Calu3 (cell line): ENCODE results near the gene PDZD7. TPM values are rescaled to one million over a fixed set of nuclear protein-coding genes. Genes with fewer than 3 reads are reported as not detected.
"Not testable (repeated sequence)": the region's sequence is repeated elsewhere in the genome, so short reads cannot be mapped to it uniquely, and the experiment has no call there.

Experiments
- BruUV-seq: library from RNA; stranded (reverse); fragments of 400-500 nt; replicated peaks from 2 replicates; lab custom pipeline; 2021; lab: Mats Ljungman, UMichigan
- CTCF ChIA-PET: fragments of 300-600 bp; sonication (Branson Sonifier 250); formaldehyde crosslinking; loops from one replicate; lab custom pipeline; 2022; ENCODE audit warnings: antibody characterized with exemption; lab: Charles Lee
- DNase-seq: peaks from one replicate; pipeline ENCODE4 v3.0.0; 2022
- H3K27ac Mint-ChIP-seq: one replicate; pipeline ENCODE4 v1.8.0; 2022; ENCODE audit warnings: mixed read lengths; ENCODE audit not compliant: unreplicated experiment
- H3K27me3 Mint-ChIP-seq: one replicate; pipeline ENCODE4 v1.8.0; 2022; ENCODE audit warnings: mixed read lengths; ENCODE audit not compliant: unreplicated experiment
- H3K36me3 Mint-ChIP-seq: one replicate; pipeline ENCODE4 v1.8.0; 2022; ENCODE audit warnings: mild to moderate bottlenecking, moderate library complexity, mixed read lengths; ENCODE audit not compliant: insufficient read depth, unreplicated experiment
- H3K4me1 Mint-ChIP-seq: one replicate; pipeline ENCODE4 v1.8.0; 2022; ENCODE audit warnings: mild to moderate bottlenecking, low read depth, mixed read lengths; ENCODE audit not compliant: unreplicated experiment
- H3K4me3 Mint-ChIP-seq: one replicate; pipeline ENCODE4 v1.8.0; 2022; ENCODE audit warnings: mild to moderate bottlenecking, low read depth, moderate library complexity, mixed read lengths; ENCODE audit not compliant: unreplicated experiment
- H3K9me3 Mint-ChIP-seq: one replicate; pipeline ENCODE4 v1.8.0; 2022; ENCODE audit warnings: low read depth, mixed read lengths; ENCODE audit not compliant: unreplicated experiment
- CTCF ChIP-seq: fragments of 200-600 bp; IDR thresholded peaks from one replicate; pipeline ENCODE4 v1.8.0; 2022; ENCODE audit warnings: antibody characterized with exemption; ENCODE audit not compliant: unreplicated experiment
- intact Hi-C: fragments of 100-400 bp; cut with micrococcal nuclease; formaldehyde crosslinking; loops from one replicate; pipeline ENCODE4 v1.10.0; 2022; ENCODE audit not compliant: unreplicated experiment
- total RNA-seq: library from RNA; stranded (reverse); gene quantifications from 2 replicates; pipeline ENCODE4 v1.2.3, GENCODE V29; 2022

PDZD7 gene
- total RNA-seq, 1 experiment from 2014 or later = 1.3 TPM

DNA sequence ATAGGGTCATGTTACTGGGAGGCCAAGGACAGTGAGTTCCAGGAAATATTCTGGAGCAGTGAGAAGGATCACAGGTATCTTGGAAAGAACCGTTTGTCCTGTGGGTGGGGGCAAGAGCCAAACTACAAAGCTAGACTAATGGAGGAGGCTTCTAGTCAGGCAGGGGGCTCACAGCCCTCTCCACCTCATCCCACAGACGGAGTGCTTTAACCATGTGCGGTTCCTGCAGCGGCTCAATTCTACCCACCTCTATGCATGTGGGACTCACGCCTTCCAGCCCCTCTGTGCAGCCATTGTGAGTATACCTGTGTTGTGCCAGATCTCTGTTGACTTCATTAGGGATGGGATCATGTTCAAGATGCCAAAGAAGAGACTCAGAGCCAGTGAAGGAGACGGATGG is 53.5 kb downstream of the PDZD7 start:
- CTCF ChIA-PET = no interaction called here

DNA sequence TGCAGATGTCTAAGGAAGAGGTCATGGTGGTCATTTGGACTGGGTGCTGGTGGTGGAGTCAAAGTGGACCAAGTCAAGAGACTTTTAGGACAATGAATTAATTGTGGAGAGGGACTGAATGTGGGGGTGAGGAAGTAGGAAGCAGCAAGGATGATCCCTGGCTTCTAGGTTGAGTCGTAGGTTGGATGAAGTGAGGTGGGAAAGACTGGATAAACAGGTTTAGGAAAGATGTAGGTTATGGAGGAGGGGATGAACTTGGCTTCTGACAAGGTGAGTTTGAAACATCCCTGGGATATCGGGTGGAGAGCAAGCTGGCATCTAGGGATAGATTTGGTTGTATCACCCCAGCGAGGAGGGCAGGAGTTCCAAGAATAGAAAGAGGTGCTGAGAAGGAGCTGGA is 54.0 kb downstream of the PDZD7 start:
- DNase-seq = no peak
- no peaks in the 10 kb centered on the region for H3K27me3 Mint-ChIP-seq
- no peaks in the 10 kb centered on the region for H3K9me3 Mint-ChIP-seq
- BruUV-seq = no TSS peak
- H3K27ac Mint-ChIP-seq = no peak overlapping the region
- no peak overlapping the region for H3K4me3 Mint-ChIP-seq
- intact Hi-C loops = no loop called here
- H3K36me3 Mint-ChIP-seq = peaks cover 14% of the 10 kb centered on the region
- no peak for TF ChIP-seq CTCF
- peaks cover 13% of the 10 kb centered on the region for H3K4me1 Mint-ChIP-seq
- CTCF ChIA-PET = no interaction called here

More for the DNA sequence above, 53.5 kb downstream of the PDZD7 start:
- peaks cover 14% of the 10 kb centered on the region for H3K36me3 Mint-ChIP-seq
- no peak overlapping the region for H3K4me3 Mint-ChIP-seq
- DNase-seq = no peak
- no peaks in the 10 kb centered on the region for H3K9me3 Mint-ChIP-seq
- no peak for TF ChIP-seq CTCF
- H3K27ac Mint-ChIP-seq = no peak overlapping the region
- intact Hi-C loops = no loop called here
- H3K27me3 Mint-ChIP-seq = no peaks in the 10 kb centered on the region
- no TSS peak for BruUV-seq
- peaks cover 11% of the 10 kb centered on the region for H3K4me1 Mint-ChIP-seq

DNA sequence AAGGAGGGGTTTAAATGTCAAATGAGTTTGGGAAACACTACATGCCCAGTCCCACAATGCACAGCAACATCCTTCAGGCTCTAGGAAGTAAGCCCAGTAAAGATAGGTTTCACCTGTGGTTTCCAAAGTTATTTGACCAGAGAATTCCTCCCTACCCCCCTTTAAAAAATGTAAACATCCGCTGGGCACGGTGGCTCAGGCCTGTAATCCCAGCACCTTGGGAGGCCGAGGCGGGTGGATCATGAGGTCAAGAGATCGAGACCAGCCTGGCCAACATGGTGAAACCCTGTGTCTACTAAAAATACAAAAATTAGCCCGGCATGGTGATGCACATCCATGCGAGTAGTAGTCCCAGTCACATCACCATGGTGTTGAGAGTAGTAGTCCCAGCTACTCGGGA is 55.5 kb downstream of the PDZD7 start:
- intact Hi-C loops, H3K27ac Mint-ChIP-seq, BruUV-seq, DNase-seq, H3K9me3 Mint-ChIP-seq, H3K27me3 Mint-ChIP-seq, CTCF ChIA-PET, H3K4me3 Mint-ChIP-seq: not testable (repeated sequence)
- peaks cover 28% of the 10 kb centered on the region for H3K4me1 Mint-ChIP-seq
- H3K36me3 Mint-ChIP-seq = peaks cover 21% of the 10 kb centered on the region

DNA sequence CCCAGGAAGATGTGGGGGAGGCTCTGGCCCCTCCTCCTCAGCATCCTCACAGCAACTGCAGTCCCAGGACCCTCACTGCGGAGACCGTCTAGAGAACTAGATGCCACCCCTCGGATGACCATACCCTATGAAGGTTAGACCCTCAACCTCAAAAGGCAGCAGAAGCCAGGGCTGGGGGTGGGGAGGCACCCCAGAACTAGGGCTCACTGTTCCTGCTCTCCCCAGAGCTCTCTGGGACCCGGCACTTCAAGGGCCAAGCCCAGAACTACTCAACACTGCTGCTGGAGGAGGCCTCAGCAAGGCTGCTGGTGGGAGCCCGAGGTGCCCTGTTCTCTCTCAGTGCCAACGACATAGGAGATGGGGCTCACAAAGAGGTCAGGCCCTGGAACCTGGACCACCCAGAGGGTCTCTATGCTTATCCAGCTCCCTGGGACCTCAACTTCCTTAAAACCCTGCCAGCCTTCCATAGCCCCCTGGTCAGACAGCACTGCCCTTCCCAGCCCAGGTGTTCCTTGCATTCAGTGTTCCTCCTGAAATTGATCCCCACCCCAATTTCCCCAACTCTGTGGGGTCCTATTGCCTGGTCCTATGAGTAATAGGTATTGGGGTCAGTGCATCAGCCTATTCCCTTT is 57.9 kb downstream of the PDZD7 start:
- TF ChIP-seq CTCF = no peak
- Mint-ChIP-seq H3K27me3 (no peaks in the 10 kb centered on the region), H3K4me3 (no peak overlapping the region), H3K27ac (no peak overlapping the region), H3K4me1 (peaks cover 29% of the 10 kb centered on the region), H3K9me3 (no peaks in the 10 kb centered on the region), H3K36me3 (peaks cover 33% of the 10 kb centered on the region)
- intact Hi-C loops = no loop called here
- DNase-seq = no peak
- CTCF ChIA-PET = no interaction called here
- BruUV-seq = no TSS peak
